MM.1S (cell line): Measurements from ENCODE around the gene SLC36A1.

Experiments used
- EZH2 ChIP-seq: fragments of 300-600 bp; sonication (generic); optimal IDR thresholded peaks from 2 replicates; pipeline ENCODE3; 2017; ENCODE audit warnings: low read depth, mild to moderate bottlenecking, antibody characterized with exemption, low read length, mixed read lengths
- TF ChIP-seq, protein P1 (sequence below): fragments of 300-600 bp; sonication (generic); IDR thresholded peaks from 2 replicates; pipeline ENCODE4 v1.5.1; 2016; ENCODE audit warnings: antibody characterized with exemption, low read length, mixed read lengths

- TF ChIP-seq, protein P1, sequence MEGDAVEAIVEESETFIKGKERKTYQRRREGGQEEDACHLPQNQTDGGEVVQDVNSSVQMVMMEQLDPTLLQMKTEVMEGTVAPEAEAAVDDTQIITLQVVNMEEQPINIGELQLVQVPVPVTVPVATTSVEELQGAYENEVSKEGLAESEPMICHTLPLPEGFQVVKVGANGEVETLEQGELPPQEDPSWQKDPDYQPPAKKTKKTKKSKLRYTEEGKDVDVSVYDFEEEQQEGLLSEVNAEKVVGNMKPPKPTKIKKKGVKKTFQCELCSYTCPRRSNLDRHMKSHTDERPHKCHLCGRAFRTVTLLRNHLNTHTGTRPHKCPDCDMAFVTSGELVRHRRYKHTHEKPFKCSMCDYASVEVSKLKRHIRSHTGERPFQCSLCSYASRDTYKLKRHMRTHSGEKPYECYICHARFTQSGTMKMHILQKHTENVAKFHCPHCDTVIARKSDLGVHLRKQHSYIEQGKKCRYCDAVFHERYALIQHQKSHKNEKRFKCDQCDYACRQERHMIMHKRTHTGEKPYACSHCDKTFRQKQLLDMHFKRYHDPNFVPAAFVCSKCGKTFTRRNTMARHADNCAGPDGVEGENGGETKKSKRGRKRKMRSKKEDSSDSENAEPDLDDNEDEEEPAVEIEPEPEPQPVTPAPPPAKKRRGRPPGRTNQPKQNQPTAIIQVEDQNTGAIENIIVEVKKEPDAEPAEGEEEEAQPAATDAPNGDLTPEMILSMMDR, result no peak
- TF ChIP-seq EZH2, result no peak
Observed at GRCh38 chr5:151517122-151517920, 69.9 kb downstream of the SLC36A1 start.
